CD4-positive, alpha-beta T cell treated with Interferon alpha-2 for 1 hour (primary cell): ENCODE measurements around the gene ANKMY1.
A peak's percentile ranks its signal among the peaks of the same experiment; 100 is the strongest.

Experiments used
- DNase-seq, 2 donors: peaks; one replicate each; pipeline ENCODE4 v3.0.0-alpha.2; 2020 to 2022

ANKMY1 gene

GRCh38 chr2:240457223-240458043 lies 100.4 kb downstream of the ANKMY1 start:
- no peak for DNase-seq

- no peak for DNase-seq
Observed at GRCh38 chr2:240456447-240457222, 101.2 kb downstream of the ANKMY1 start.

- DNase-seq: no peak
Observed at GRCh38 chr2:240455647-240456446, 101.9 kb downstream of the ANKMY1 start.

- no peak for DNase-seq
Observed at GRCh38 chr2:240455272-240455646, 102.5 kb downstream of the ANKMY1 start.

- DNase-seq: no peak
Observed at GRCh38 chr2:240454106-240454901, 103.5 kb downstream of the ANKMY1 start.

- DNase-seq: no peak
Observed at GRCh38 chr2:240453461-240454105, 104.2 kb downstream of the ANKMY1 start.

GRCh38 chr2:240452462-240453256 lies 105.1 kb downstream of the ANKMY1 start:
- DNase-seq: peak in 1 of 2 donors; percentile 14

GRCh38 chr2:240451791-240452461 lies 105.9 kb downstream of the ANKMY1 start:
- DNase-seq: no peak

- no peak for DNase-seq
Observed at GRCh38 chr2:240451108-240451611, 106.6 kb downstream of the ANKMY1 start.

GRCh38 chr2:240450532-240451107 lies 107.2 kb downstream of the ANKMY1 start:
- no peak for DNase-seq

GRCh38 chr2:240449764-240450531 lies 107.8 kb downstream of the ANKMY1 start:
- DNase-seq: no peak

- DNase-seq: no peak
Observed at GRCh38 chr2:240448387-240449274, 109.2 kb downstream of the ANKMY1 start.

- DNase-seq: no peak
Observed at GRCh38 chr2:240447934-240448333, 109.9 kb downstream of the ANKMY1 start.

- DNase-seq: no peak
Observed at GRCh38 chr2:240447331-240447730, 110.5 kb downstream of the ANKMY1 start.

GRCh38 chr2:240446664-240447175 lies 111.1 kb downstream of the ANKMY1 start:
- DNase-seq: no peak

- DNase-seq: no peak
Observed at GRCh38 chr2:240445961-240446663, 111.7 kb downstream of the ANKMY1 start.

GRCh38 chr2:240444464-240444863 lies 113.3 kb downstream of the ANKMY1 start:
- DNase-seq: no peak
